WTC11 (cell line): ENCODE data around the gene DNAH17. TPM values are rescaled to one million over a fixed set of nuclear protein-coding genes. Genes with fewer than 3 reads are reported as not detected.

Source experiments
- ATAC-seq: fragments of 200-7000 bp; cut with Tn5 transposase; 2 replicates; pipeline ENCODE4 v1.10.0; 2021; ENCODE audit warnings: mild to moderate bottlenecking, moderate library complexity
- CTCF ChIA-PET: fragments of 300-600 bp; sonication (Branson Sonifier 250); formaldehyde crosslinking; loops from one replicate; lab custom pipeline; 2021; ENCODE audit warnings: antibody characterized with exemption; lab: Charles Lee
- POLR2A ChIA-PET: fragments of 350-600 bp; sonication (Branson Sonifier 250); formaldehyde crosslinking; loops from one replicate; lab custom pipeline; 2021; ENCODE audit warnings: antibody characterized with exemption; lab: Charles Lee
- DNase-seq: peaks from one replicate; pipeline ENCODE4 v3.0.0; 2021; ENCODE audit warnings: low spot score
- H3K27ac Mint-ChIP-seq: 2 replicates; pipeline ENCODE4 v1.8.0; 2021; ENCODE audit warnings: mixed read lengths
- H3K27me3 Mint-ChIP-seq: 2 replicates; pipeline ENCODE4 v1.8.0; 2021; ENCODE audit warnings: low read depth, mild to moderate bottlenecking, moderate library complexity, mixed read lengths
- H3K36me3 Mint-ChIP-seq: 2 replicates; pipeline ENCODE4 v1.8.0; 2021; ENCODE audit warnings: mixed read lengths
- H3K4me1 Mint-ChIP-seq: 2 replicates; pipeline ENCODE4 v1.8.0; 2022; ENCODE audit warnings: mixed read lengths
- H3K4me3 Mint-ChIP-seq: 2 replicates; pipeline ENCODE4 v1.8.0; 2021; ENCODE audit warnings: mild to moderate bottlenecking, moderate library complexity, mixed read lengths
- H3K9me3 Mint-ChIP-seq: 2 replicates; pipeline ENCODE4 v1.8.0; 2021; ENCODE audit warnings: mixed read lengths
- ATF6 ChIP-seq: sonication (generic); formaldehyde crosslinking; IDR thresholded peaks from 2 replicates; pipeline ENCODE4 v1.8.1; 2023; ENCODE audit warnings: mild to moderate bottlenecking, missing genetic modification reagents
- E2F1 ChIP-seq: sonication (generic); formaldehyde crosslinking; IDR thresholded peaks from 2 replicates; pipeline ENCODE4 v1.8.0; 2022; ENCODE audit warnings: mild to moderate bottlenecking, missing genetic modification reagents
- ETV6 ChIP-seq: sonication (generic); formaldehyde crosslinking; IDR thresholded peaks from 2 replicates; pipeline ENCODE4 v1.8.1; 2022; ENCODE audit warnings: mild to moderate bottlenecking, missing genetic modification reagents
- FOXJ3 ChIP-seq: sonication (generic); formaldehyde crosslinking; IDR thresholded peaks from 2 replicates; pipeline ENCODE4 v1.9.0; 2021; ENCODE audit warnings: missing genetic modification reagents, mild to moderate bottlenecking, borderline replicate concordance
- FOXP4 ChIP-seq: sonication (generic); formaldehyde crosslinking; IDR thresholded peaks from 2 replicates; pipeline ENCODE4 v1.8.0; 2022; ENCODE audit warnings: mild to moderate bottlenecking, missing genetic modification reagents
- JAZF1 ChIP-seq: fragments of 250-450 bp; sonication (Bioruptor Pico); IDR thresholded peaks from 2 replicates; pipeline ENCODE4 v1.9.0; 2021; ENCODE audit warnings: moderate library complexity, mild to moderate bottlenecking, inconsistent platforms
- NR3C1 ChIP-seq: sonication (generic); formaldehyde crosslinking; conservative IDR thresholded peaks from 2 replicates; pipeline ENCODE4 v1.8.1; 2023; ENCODE audit warnings: low read depth, mild to moderate bottlenecking, missing genetic modification reagents
- RORB ChIP-seq: fragments of 250-450 bp; sonication (Bioruptor Pico); IDR thresholded peaks from 2 replicates; pipeline ENCODE4 v1.9.0; 2021; ENCODE audit warnings: mild to moderate bottlenecking
- SOX15 ChIP-seq: fragments of 250-450 bp; sonication (Bioruptor Pico); IDR thresholded peaks from 2 replicates; pipeline ENCODE4 v1.9.0; 2021; ENCODE audit warnings: mild to moderate bottlenecking
- SP1 ChIP-seq: sonication (generic); formaldehyde crosslinking; conservative IDR thresholded peaks from 2 replicates; pipeline ENCODE4 v1.8.1; 2022; ENCODE audit warnings: missing genetic modification reagents
- STAT6 ChIP-seq: sonication (generic); formaldehyde crosslinking; conservative IDR thresholded peaks from 2 replicates; pipeline ENCODE4 v1.8.1; 2023; ENCODE audit warnings: mild to moderate bottlenecking, low read depth, missing genetic modification reagents, moderate library complexity
- TCF7 ChIP-seq: sonication (generic); formaldehyde crosslinking; IDR thresholded peaks from 2 replicates; pipeline ENCODE4 v1.8.0; 2022; ENCODE audit warnings: mild to moderate bottlenecking, low read depth, missing genetic modification reagents, moderate library complexity
- ZBTB21 ChIP-seq: sonication (generic); formaldehyde crosslinking; IDR thresholded peaks from 2 replicates; pipeline ENCODE4 v1.8.1; 2023; ENCODE audit warnings: mild to moderate bottlenecking, missing genetic modification reagents, borderline replicate concordance
- ZNF396 ChIP-seq: fragments of 250-450 bp; sonication (Bioruptor Pico); IDR thresholded peaks from 2 replicates; pipeline ENCODE4 v1.8.0; 2021; ENCODE audit warnings: mild to moderate bottlenecking, moderate library complexity, borderline replicate concordance
- ZNF532 ChIP-seq: fragments of 250-450 bp; sonication (Bioruptor Pico); IDR thresholded peaks from 2 replicates; pipeline ENCODE4 v1.9.0; 2021; ENCODE audit warnings: mild to moderate bottlenecking, borderline replicate concordance
- total RNA-seq: library from RNA; stranded (reverse); gene quantifications from 3 replicates; pipeline ENCODE4 v1.2.3, GENCODE V29; 2021

The DNAH17 gene
- total RNA-seq, 1 experiment from 2014 or later, result 0.87 TPM

GRCh38 chr17:78474614-78475146, 102.5 kb downstream of the DNAH17 start:
- Mint-ChIP-seq H3K4me3 (no peak overlapping the region), H3K27ac (no peak overlapping the region), H3K36me3 (no peaks in the 10 kb centered on the region), H3K4me1 (peaks cover 4% of the 10 kb centered on the region), H3K27me3 (no peaks in the 10 kb centered on the region), H3K9me3 (peaks cover under 1% of the 10 kb centered on the region)
- ChIA-PET POLR2A (no interaction called here), CTCF (no interaction called here)
- ATAC-seq (no peak), DNase-seq (no peak)
- TF ChIP-seq STAT6, result no peak
- TF ChIP-seq E2F1 (CRISPR knock-in tag), result no peak
- no peak for TF ChIP-seq ZNF396 (CRISPR knock-in tag)
- TF ChIP-seq SOX15 (CRISPR knock-in tag), result no peak
- TF ChIP-seq RORB (CRISPR knock-in tag), result no peak
- no peak for TF ChIP-seq ZBTB21 (CRISPR knock-in tag)
- TF ChIP-seq ATF6 (CRISPR knock-in tag), result no peak
- TF ChIP-seq ZNF532 (CRISPR knock-in tag), result no peak
- TF ChIP-seq TCF7 (CRISPR knock-in tag), result no peak
- TF ChIP-seq SP1 (CRISPR knock-in tag), result no peak
- no peak for TF ChIP-seq FOXJ3 (CRISPR knock-in tag)
- no peak for TF ChIP-seq NR3C1

- ATAC-seq (no peak), DNase-seq (no peak)
- Mint-ChIP-seq H3K27me3 (no peaks in the 10 kb centered on the region), H3K36me3 (no peaks in the 10 kb centered on the region), H3K4me3 (no peak overlapping the region), H3K9me3 (peaks cover 7% of the 10 kb centered on the region), H3K27ac (no peak overlapping the region), H3K4me1 (peaks cover 4% of the 10 kb centered on the region)
- POLR2A ChIA-PET, result no interaction called here
- TF ChIP-seq ETV6 (CRISPR knock-in tag) (no peak), FOXP4 (no peak), JAZF1 (CRISPR knock-in tag) (no peak)
- CTCF ChIA-PET, result no interaction called here
These were observed 103.1 kb downstream of the DNAH17 start for GRCh38 chr17:78473951-78474613.
